GM04504 (cell line): ENCODE results near the gene MAP3K8.
A peak's percentile ranks its signal among the peaks of the same experiment; 100 is the strongest.
"Not testable (repeated sequence)": the region's sequence is repeated elsewhere in the genome, so short reads cannot be mapped to it uniquely, and the experiment has no call there.

Experiments used
- DNase-seq: peaks from one replicate; pipeline ENCODE4 v3.0.0-alpha.2; 2012; ENCODE audit warnings: low read depth

MAP3K8 gene

GRCh38 chr10:30422981-30423654, 10.9 kb upstream of the MAP3K8 start:
- DNase-seq, result no peak

- DNase-seq, result not testable (repeated sequence)
These were observed 10.2 kb upstream of the MAP3K8 start for GRCh38 chr10:30423655-30424275.

- no peak for DNase-seq
These were observed 8.5 kb upstream of the MAP3K8 start for GRCh38 chr10:30425336-30426075.

GRCh38 chr10:30430544-30431298, 3.3 kb upstream of the MAP3K8 start:
- no peak for DNase-seq

- no peak for DNase-seq
These were observed 2.5 kb upstream of the MAP3K8 start for GRCh38 chr10:30431435-30431911.

- no peak for DNase-seq
These were observed 1.2 kb upstream of the MAP3K8 start for GRCh38 chr10:30432622-30433305.

GRCh38 chr10:30433306-30433729, 666 bp upstream of the MAP3K8 start:
- no peak for DNase-seq

- no peak for DNase-seq
These were observed 489 bp downstream of the MAP3K8 start for GRCh38 chr10:30434273-30435072.

GRCh38 chr10:30435073-30435422, 1.1 kb downstream of the MAP3K8 start:
- no peak for DNase-seq

GRCh38 chr10:30435499-30436167, 1.6 kb downstream of the MAP3K8 start:
- DNase-seq, result not testable (repeated sequence)

GRCh38 chr10:30436191-30436611, 2.2 kb downstream of the MAP3K8 start:
- no peak for DNase-seq

GRCh38 chr10:30436671-30437030, 2.7 kb downstream of the MAP3K8 start:
- no peak for DNase-seq

- no peak for DNase-seq
These were observed 3.3 kb downstream of the MAP3K8 start for GRCh38 chr10:30437031-30437841.

GRCh38 chr10:30438021-30438850, 4.3 kb downstream of the MAP3K8 start:
- no peak for DNase-seq

GRCh38 chr10:30439931-30440330, 5.9 kb downstream of the MAP3K8 start:
- DNase-seq, result no peak

- DNase-seq, result no peak
These were observed 8.1 kb downstream of the MAP3K8 start for GRCh38 chr10:30442019-30442606.

GRCh38 chr10:30443049-30443448, 9.1 kb downstream of the MAP3K8 start:
- DNase-seq, result no peak

GRCh38 chr10:30445711-30446110, 11.7 kb downstream of the MAP3K8 start:
- DNase-seq, result peak; percentile 78
